NB4 (cell line): ENCODE data around the gene CDH23.

ENCODE experiments used
- CTCF ChIP-seq: IDR thresholded peaks from one replicate; pipeline ENCODE4 v1.5.1; 2012; ENCODE audit warnings: low read depth, low read length
- MAX ChIP-seq: IDR thresholded peaks from 2 replicates; pipeline ENCODE4 v1.6.1; 2011; ENCODE audit warnings: low read depth, low read length
- POLR2A ChIP-seq: IDR thresholded peaks from 2 replicates; pipeline ENCODE4 v1.6.1; 2011; ENCODE audit warnings: mild to moderate bottlenecking; ENCODE audit not compliant: insufficient read length; ENCODE audit errors: extremely low read depth

DNA sequence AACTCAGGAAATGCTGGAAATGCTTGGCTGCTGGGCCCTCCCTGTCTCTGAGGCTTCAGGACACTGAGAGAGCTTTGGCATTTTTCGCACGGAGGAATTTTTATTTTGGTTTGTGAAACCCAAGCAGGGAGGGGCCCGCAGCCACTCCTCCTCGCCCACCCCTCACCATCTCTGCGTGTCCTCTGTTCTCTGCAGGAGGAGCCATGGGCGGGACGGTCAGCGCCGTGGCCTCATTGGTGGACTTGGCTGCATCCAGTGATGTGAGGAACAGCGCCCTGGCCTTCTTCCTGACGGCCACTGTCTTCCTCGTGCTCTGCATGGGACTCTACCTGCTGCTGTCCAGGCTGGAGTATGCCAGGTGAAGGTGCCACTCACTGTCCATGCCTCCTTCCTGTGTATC, 40.8 kb upstream of the CDH23 start:
- TF ChIP-seq CTCF (no peak), POLR2A (no peak), MAX (no peak)
